Cardiac fibroblast (primary cell): ENCODE results near the gene PTCD2.

Experiments used
- DNase-seq, 2 donors: peaks; one replicate each; pipeline versions ENCODE4 v3.0.0 to v3.0.0-alpha.2; 2010; ENCODE audit warnings: low read depth in 2 of 2
- H3K4me3 ChIP-seq, 2 donors: replicated peaks in 1 of 2; 1 replicate in 1 of 2; 2 replicates in 1 of 2; pipeline ENCODE4 v1.5.1; 2011; ENCODE audit warnings: low read depth in 2 of 2, low read length in 2 of 2, mild to moderate bottlenecking in 2 of 2, moderate library complexity in 1 of 2
- CTCF ChIP-seq: IDR thresholded peaks from one replicate; pipeline ENCODE4 v1.5.1; 2011; ENCODE audit warnings: low read depth, mild to moderate bottlenecking, low read length, inconsistent platforms

Gene PTCD2, protein sequence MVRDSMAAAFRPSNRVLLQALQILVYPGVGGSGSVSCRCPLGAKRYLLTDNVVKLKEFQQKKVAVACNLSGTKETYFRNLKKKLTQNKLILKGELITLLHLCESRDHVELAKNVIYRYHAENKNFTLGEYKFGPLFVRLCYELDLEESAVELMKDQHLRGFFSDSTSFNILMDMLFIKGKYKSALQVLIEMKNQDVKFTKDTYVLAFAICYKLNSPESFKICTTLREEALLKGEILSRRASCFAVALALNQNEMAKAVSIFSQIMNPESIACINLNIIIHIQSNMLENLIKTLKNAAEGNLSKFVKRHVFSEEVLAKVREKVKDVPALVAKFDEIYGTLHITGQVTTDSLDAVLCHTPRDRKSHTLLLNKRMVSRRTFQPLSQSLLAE

GRCh38 chr5:72319976-72320752 lies at the start of gene PTCD2, which contains the start of gene MRPS27:
Gene PTCD2 (plus strand): TSS chr5:72320373. CDS start chr5:72320383, 10 bp downstream.
Gene MRPS27 (minus strand): TSS chr5:72320240. CDS start chr5:72320221, 19 bp downstream.
- H3K4me3 ChIP-seq, result peak within 1 kb of the TSS; percentile 76 to 87
- peak; percentile 99 to 100 for DNase-seq
- peak; percentile 20 for TF ChIP-seq CTCF

DNA sequence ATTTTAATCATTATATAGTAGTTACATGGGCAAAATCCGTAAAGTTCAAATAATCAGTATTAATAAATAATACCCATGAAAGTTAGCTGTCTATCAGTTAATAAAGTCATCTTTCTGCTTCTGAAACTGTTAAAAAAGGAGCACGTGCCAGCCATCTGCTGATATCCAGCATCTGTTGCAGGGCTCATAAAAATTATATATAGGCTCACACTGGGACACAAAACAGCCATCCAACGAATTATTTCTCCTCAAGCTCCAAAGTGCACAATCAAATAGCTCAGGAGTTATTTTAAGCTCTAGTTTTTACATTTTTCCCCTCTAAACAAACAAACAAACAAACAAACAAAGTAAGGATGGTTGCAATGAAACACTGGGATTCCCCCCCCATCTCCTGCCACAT lies 48.5 kb upstream of the PTCD2 start:
- H3K4me3 ChIP-seq, result no peak overlapping the region
- no peak for DNase-seq
- no peak for TF ChIP-seq CTCF

DNA sequence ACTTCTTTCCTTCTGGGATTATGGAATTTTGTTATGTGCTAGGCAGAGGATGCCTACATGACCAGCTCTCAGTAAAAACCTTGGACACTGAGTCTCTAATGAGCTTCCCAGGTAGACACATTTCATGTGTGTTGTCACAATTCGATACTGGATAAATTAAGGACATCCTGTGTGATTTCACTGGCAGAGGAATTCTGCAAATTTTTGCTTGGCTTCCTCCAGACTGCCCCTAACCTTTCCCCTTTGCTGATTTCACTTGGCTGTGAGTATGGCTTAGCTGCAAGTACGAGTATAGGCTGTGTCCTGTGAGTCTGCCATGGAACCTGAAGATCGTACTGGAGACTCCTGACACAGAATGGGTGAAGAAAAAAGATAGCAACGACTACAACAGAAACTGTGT lies 47.8 kb upstream of the PTCD2 start:
- TF ChIP-seq CTCF, result no peak
- no peak for DNase-seq

DNA sequence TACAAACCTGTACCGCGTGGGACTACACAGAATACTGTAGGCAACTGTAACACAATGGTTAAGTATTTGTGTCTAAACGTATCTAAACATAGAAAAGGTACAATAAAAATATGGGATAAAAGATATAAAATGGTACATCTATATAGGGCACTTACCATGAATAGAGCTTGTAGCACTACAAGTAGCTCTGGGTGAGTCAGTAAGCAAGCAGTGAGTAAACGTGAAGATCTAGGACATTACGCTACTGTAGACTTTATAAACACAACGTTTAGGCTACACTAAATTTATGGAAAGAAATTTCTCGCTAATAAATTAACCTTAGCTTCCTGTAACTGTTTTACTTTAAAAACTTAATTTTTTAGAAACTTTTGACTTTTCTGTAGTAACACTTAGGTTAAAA lies 46.6 kb upstream of the PTCD2 start:
- H3K4me3 ChIP-seq, result no peak overlapping the region
- peak in 1 of 2 donors; percentile 57 for DNase-seq
- no peak for TF ChIP-seq CTCF

More for the DNA sequence above, 47.8 kb upstream of the PTCD2 start:
- no peak overlapping the region for H3K4me3 ChIP-seq

- TF ChIP-seq CTCF, result no peak
- H3K4me3 ChIP-seq, result no peak overlapping the region
- no peak for DNase-seq
These were observed 43.9 kb upstream of the PTCD2 start for GRCh38 chr5:72276219-72276752.

- TF ChIP-seq CTCF, result peak; percentile 67
- H3K4me3 ChIP-seq, result no peak overlapping the region
- DNase-seq, result peak; percentile 70 to 77
These were observed 39.5 kb upstream of the PTCD2 start for GRCh38 chr5:72280581-72281069.
